A549 (cell line): ENCODE data around the gene KPTN. TPM values are rescaled to one million over a fixed set of nuclear protein-coding genes. Genes with fewer than 3 reads are reported as not detected.

Source experiments
- ATAC-seq, 2 experiments: fragments of 200-7000 bp in 1 of 2; fragments of >200 bp in 1 of 2; cut with Nextera tagmentation in 1 of 2; cut with Tn5 transposase in 1 of 2; 3 replicates each; pipeline versions ENCODE4 v1.8.0 to v1.9.1; 2018 to 2020; ENCODE audit warnings: mild to moderate bottlenecking in 1 of 2, moderate library complexity in 1 of 2
- CTCF ChIA-PET: fragments of 300-600 bp; sonication (Branson Sonifier 250); formaldehyde crosslinking; extraction: SDS; loops from one replicate; lab custom pipeline; 2021; ENCODE audit warnings: antibody characterized with exemption, inconsistent platforms; lab: Yijun Ruan, JAX
- POLR2A ChIA-PET: fragments of 350-600 bp; formaldehyde crosslinking; extraction: SDS; loops from one replicate; lab custom pipeline; 2021; ENCODE audit warnings: antibody characterized with exemption, inconsistent platforms; lab: Yijun Ruan, JAX
- DNase-seq, 2 experiments: peaks; one replicate each; pipeline versions ENCODE4 v3.0.0 to v3.0.0-alpha.2; 2011 to 2016; ENCODE audit warnings: low read depth in 1 of 2, low spot score in 1 of 2
- FAIRE-seq: peaks from 2 replicates; lab custom pipeline; 2011; peaks lifted over from hg19 to GRCh38; lab: Jason Lieb, UNC
- H3K27ac ChIP-seq, 2 experiments: fragments of >200 bp; sonication (Bioruptor Twin); formaldehyde crosslinking; 3 replicates each; pipeline ENCODE4 v1.5.1; 2016 to 2017
- H3K4me1 ChIP-seq: fragments of >200 bp; sonication (Bioruptor Twin); formaldehyde crosslinking; 3 replicates; pipeline ENCODE4 v1.6.1; 2016
- H3K4me2 ChIP-seq: fragments of >200 bp; sonication (Bioruptor Twin); formaldehyde crosslinking; 3 replicates; pipeline ENCODE4 v1.6.1; 2016
- H3K4me3 ChIP-seq: fragments of >200 bp; sonication (Bioruptor Twin); formaldehyde crosslinking; 3 replicates; pipeline ENCODE4 v1.5.1; 2016
- H3K9me3 ChIP-seq: fragments of >200 bp; sonication (Bioruptor Twin); formaldehyde crosslinking; 3 replicates; pipeline ENCODE4 v1.6.1; 2016
- BHLHE40 ChIP-seq: IDR thresholded peaks from 2 replicates; pipeline ENCODE4 v1.6.1; 2012; ENCODE audit warnings: low read depth, low read length, inconsistent platforms
- CHD2 ChIP-seq: fragments of 150-350 bp; IDR thresholded peaks from 2 replicates; pipeline ENCODE4 v1.6.1; 2014; ENCODE audit warnings: low read length; ENCODE audit not compliant: partially characterized antibody
- CTCF ChIP-seq: fragments of >200 bp; sonication (Bioruptor Twin); formaldehyde crosslinking; IDR thresholded peaks from 3 replicates; pipeline ENCODE4 v1.5.1; 2016
- FOXS1 ChIP-seq: fragments of 250-450 bp; sonication (Bioruptor Pico); IDR thresholded peaks from 2 replicates; pipeline ENCODE4 v1.5.0; 2020; ENCODE audit warnings: mild to moderate bottlenecking, moderate library complexity
- HEYL ChIP-seq: fragments of 250-450 bp; sonication (Bioruptor Pico); IDR thresholded peaks from 2 replicates; pipeline ENCODE4 v1.8.0; 2021; ENCODE audit warnings: mild to moderate bottlenecking, moderate library complexity
- HOXA7 ChIP-seq: fragments of 250-450 bp; sonication (Bioruptor Pico); IDR thresholded peaks from 2 replicates; pipeline ENCODE4 v1.5.0; 2020; ENCODE audit warnings: mild to moderate bottlenecking, moderate library complexity
- KDM1A ChIP-seq: fragments of 200-600 bp; sonication (generic); IDR thresholded peaks from 2 replicates; pipeline ENCODE4 v1.6.1; 2016; ENCODE audit warnings: low read depth, mild to moderate bottlenecking
- KDM5A ChIP-seq: fragments of 200-600 bp; sonication (generic); IDR thresholded peaks from 2 replicates; pipeline ENCODE4 v1.6.1; 2016; ENCODE audit warnings: antibody characterized with exemption, mild to moderate bottlenecking
- MAFK ChIP-seq: fragments of 450-650 bp; IDR thresholded peaks from 2 replicates; pipeline ENCODE4 v1.6.1; 2014; ENCODE audit not compliant: partially characterized antibody
- MYC ChIP-seq: IDR thresholded peaks from 2 replicates; pipeline ENCODE4 v1.6.1; 2012; ENCODE audit warnings: mild to moderate bottlenecking, inconsistent platforms, low read length, improper control_type of control experiment, borderline replicate concordance
- NFE2L2 ChIP-seq: fragments of 150-350 bp; conservative IDR thresholded peaks from 2 replicates; pipeline ENCODE4 v1.6.1; 2014; ENCODE audit warnings: low read length
- RAD21 ChIP-seq, 2 experiments: fragments of >200 bp in 1 of 2; sonication (Bioruptor Twin) in 1 of 2; formaldehyde crosslinking in 1 of 2; IDR thresholded peaks in 1 of 2; conservative IDR thresholded peaks in 1 of 2; 2 replicates in 1 of 2; 3 replicates in 1 of 2; pipeline ENCODE4 v1.6.1; 2012 to 2018; ENCODE audit warnings: inconsistent platforms in 1 of 2
- RARB ChIP-seq: fragments of 250-450 bp; sonication (Bioruptor Pico); IDR thresholded peaks from 2 replicates; pipeline ENCODE4 v1.8.0; 2021; ENCODE audit warnings: mild to moderate bottlenecking, moderate library complexity
- RCOR1 ChIP-seq: fragments of 150-350 bp; IDR thresholded peaks from 2 replicates; pipeline ENCODE4 v1.6.1; 2014; ENCODE audit warnings: antibody characterized with exemption, low read length, low read depth
- RFX5 ChIP-seq: fragments of 450-650 bp; IDR thresholded peaks from 2 replicates; pipeline ENCODE4 v1.7.1; 2014; ENCODE audit warnings: antibody characterized with exemption, mild to moderate bottlenecking, moderate library complexity
- SMC3 ChIP-seq: fragments of >200 bp; sonication (Bioruptor Twin); formaldehyde crosslinking; IDR thresholded peaks from 3 replicates; pipeline ENCODE4 v1.6.1; 2018; ENCODE audit warnings: inconsistent platforms
- TFCP2L1 ChIP-seq: fragments of 250-450 bp; sonication (Bioruptor Pico); IDR thresholded peaks from 2 replicates; pipeline ENCODE4 v1.5.0; 2021; ENCODE audit warnings: mild to moderate bottlenecking
- ZC3H11A ChIP-seq: fragments of 450-650 bp; IDR thresholded peaks from 2 replicates; pipeline ENCODE4 v1.6.1; 2014; ENCODE audit warnings: antibody characterized with exemption, mild to moderate bottlenecking
- ZFP36 ChIP-seq: fragments of 450-650 bp; IDR thresholded peaks from 2 replicates; pipeline ENCODE4 v1.6.1; 2014; ENCODE audit warnings: borderline replicate concordance; ENCODE audit not compliant: partially characterized antibody
- ZNF302 ChIP-seq: fragments of 250-450 bp; sonication (Bioruptor Pico); IDR thresholded peaks from 2 replicates; pipeline ENCODE4 v1.9.0; 2021; ENCODE audit warnings: inconsistent platforms, mild to moderate bottlenecking, moderate library complexity
- WGBS: methylation state at CpG from one replicate; pipeline ENCODE4 v1.1.6; 2017; ENCODE audit errors: missing lambda C conversion rate; 5-methylcytosine and 5-hydroxymethylcytosine counted together
- polyA plus RNA-seq, 4 experiments: library from polyadenylated mRNA; depleted of rRNA in 3 of 4; stranded (reverse); fragments of >200 nt; fragmentation: RNase III in 1 of 4; extraction: RNeasy Plus Mini Kit Qiagen cat#74134 plus additional on column Dnase treatment in 1 of 4; gene quantifications; 2 replicates in 3 of 4; 3 replicates in 1 of 4; pipeline ENCODE4 v1.2.3, GENCODE V29; 2011 to 2017

KPTN gene
- polyA plus RNA-seq, 2 of the 4 experiments (the other 2 are of a cell fraction), result 10.6 to 20.6 TPM

GRCh38 chr19:47436712-47437401 lies 47.2 kb downstream of the KPTN start:
- WGBS, result 17% methylated on average over 17 of the region's 17 CpGs
- Histone ChIP-seq H3K4me1 (no peaks in the 10 kb centered on the region), H3K4me2 (no peak overlapping the region), H3K4me3 (no peak overlapping the region), H3K27ac (no peak overlapping the region), H3K9me3 (no peaks in the 10 kb centered on the region; the same call in 2 of the 3 replicates)
- peak; percentile 94 for TF ChIP-seq SMC3
- peak; percentile 37; the same call in 1 of the 2 replicates for TF ChIP-seq RFX5
- TF ChIP-seq HEYL, result no peak
- peak; percentile 96 to 99 for TF ChIP-seq RAD21 (conservative IDR thresholded peaks at IDR 0.05 in 1 of 2, IDR thresholded peaks at IDR 0.05 in 1 of 2)
- peak; percentile 92 for TF ChIP-seq CTCF
- FAIRE-seq (peak; percentile 70), DNase-seq (peak; percentile 82 to 86), ATAC-seq (peak; percentile 84 to 95)
- ChIA-PET CTCF (interaction anchor here (0.5 to 28.3 kb wide), 94 partner anchors 10 to 427 kb away, joined by 3 to 901 read pairs (median 4); partner anchors contain the start of genes EHD2, INAFM1, KPTN and NAPA), POLR2A (interaction anchor here (0.6 to 1.3 kb wide), 5 partner anchors 9 to 271 kb away, joined by 3 to 15 read pairs (median 3); partner anchors contain the start of gene KPTN)

- TF ChIP-seq SMC3 (no peak), KDM5A (no peak), ZC3H11A (no peak), ZFP36 (peak; percentile 91)
- TF ChIP-seq, all 56 proteins: peak for 1
- DNase-seq (no peak), FAIRE-seq (no peak), ATAC-seq (peak; percentile 25 to 27; a peak in 4 of 6 replicates)
- ChIA-PET POLR2A (interaction anchor here (1.0 to 1.3 kb wide), 3 partner anchors 8 to 48 kb away, joined by 3 to 15 read pairs (median 3); partner anchors contain the start of gene KPTN), CTCF (interaction anchor here (0.5 to 28.3 kb wide), 78 partner anchors 9 to 428 kb away, joined by 3 to 901 read pairs (median 5); partner anchors contain the start of genes EHD2, INAFM1, KPTN and NAPA)
- 44% methylated on average over 6 of the region's 6 CpGs for WGBS
- Histone ChIP-seq H3K4me2 (no peak overlapping the region), H3K4me1 (no peaks in the 10 kb centered on the region), H3K9me3 (no peaks in the 10 kb centered on the region; the same call in 2 of the 3 replicates), H3K4me3 (no peak overlapping the region), H3K27ac (no peak overlapping the region)
Observed at GRCh38 chr19:47435883-47436417, 48.1 kb downstream of the KPTN start.

- DNase-seq (no peak), ATAC-seq (no peak), FAIRE-seq (no peak)
- WGBS, result 50% methylated on average over 16 of the region's 16 CpGs
- no peaks in the 10 kb centered on the region for H3K4me1 ChIP-seq
- POLR2A ChIA-PET, result no interaction called here
- CTCF ChIA-PET, result interaction anchor here (0.6 to 28.3 kb wide), 23 partner anchors 8 to 355 kb away, joined by 3 to 901 read pairs (median 18); partner anchors contain the start of genes EHD2, KPTN, NAPA and NOP53
- no peak overlapping the region for H3K27ac ChIP-seq
- no peak overlapping the region for H3K4me2 ChIP-seq
- no peak overlapping the region for H3K4me3 ChIP-seq
- no peaks in the 10 kb centered on the region; the same call in 2 of the 3 replicates for H3K9me3 ChIP-seq
- TF ChIP-seq MAFK (no peak), RCOR1 (no peak), FOXS1 (CRISPR knock-in tag) (no peak), KDM1A (no peak), BHLHE40 (no peak), CHD2 (no peak), TFCP2L1 (CRISPR knock-in tag) (no peak)
Observed at GRCh38 chr19:47435196-47435595, 48.8 kb downstream of the KPTN start.

GRCh38 chr19:47434088-47434487 lies 49.9 kb downstream of the KPTN start:
- Histone ChIP-seq H3K4me3 (no peak overlapping the region), H3K27ac (no peak overlapping the region), H3K4me2 (no peak overlapping the region), H3K4me1 (peaks cover 5% of the 10 kb centered on the region), H3K9me3 (no peaks in the 10 kb centered on the region; the same call in 2 of the 3 replicates)
- TF ChIP-seq TFCP2L1 (CRISPR knock-in tag) (no peak), ZNF302 (no peak), HOXA7 (CRISPR knock-in tag) (no peak), MYC (no peak), RARB (CRISPR knock-in tag) (no peak), NFE2L2 (no peak), FOXS1 (CRISPR knock-in tag) (no peak), KDM5A (no peak)
- no peak for FAIRE-seq
- ChIA-PET CTCF (interaction anchor here (0.6 to 28.3 kb wide), 19 partner anchors 7 to 354 kb away, joined by 3 to 901 read pairs (median 15); partner anchors contain the start of genes DHX34, EHD2, KPTN and NAPA), POLR2A (no interaction called here)
- no peak for ATAC-seq
- WGBS, result 56% methylated on average over 7 of the region's 7 CpGs
- DNase-seq, result no peak
